HepG2 (cell line): ENCODE results near the gene NLGN2. TPM values are rescaled to one million over a fixed set of nuclear protein-coding genes. Genes with fewer than 3 reads are reported as not detected.

Experiments
- FOSL2 ChIP-seq: sonication (generic); formaldehyde crosslinking; IDR thresholded peaks from 2 replicates; pipeline ENCODE4 v1.4.0; 2020; ENCODE audit warnings: missing genetic modification reagents
- GATAD2A ChIP-seq: IDR thresholded peaks from 2 replicates; pipeline ENCODE4 v1.6.1; 2016
- JDP2 ChIP-seq: sonication (generic); formaldehyde crosslinking; IDR thresholded peaks from 2 replicates; pipeline ENCODE4 v1.8.1; 2022; ENCODE audit warnings: missing genetic modification reagents, borderline replicate concordance
- KLF12 ChIP-seq: sonication (generic); formaldehyde crosslinking; IDR thresholded peaks from 2 replicates; pipeline ENCODE4 v1.4.0; 2020; ENCODE audit warnings: missing genetic modification reagents, borderline replicate concordance
- KMT2B ChIP-seq: IDR thresholded peaks from 2 replicates; pipeline ENCODE4 v1.6.1; 2016; ENCODE audit warnings: missing genetic modification reagents, missing compliant biosample characterization
- NBN ChIP-seq: fragments of 450-650 bp; conservative IDR thresholded peaks from 2 replicates; pipeline ENCODE4 v1.6.1; 2017
- NFATC3 ChIP-seq: sonication (generic); formaldehyde crosslinking; IDR thresholded peaks from 2 replicates; pipeline ENCODE4 v1.5.1; 2020; ENCODE audit warnings: mild to moderate bottlenecking, missing genetic modification reagents
- SATB2 ChIP-seq: sonication (generic); formaldehyde crosslinking; IDR thresholded peaks from 2 replicates; pipeline ENCODE4 v1.5.0; 2020; ENCODE audit warnings: missing genetic modification reagents
- SPEN ChIP-seq: sonication (generic); formaldehyde crosslinking; IDR thresholded peaks from 2 replicates; pipeline ENCODE4 v1.5.1; 2020; ENCODE audit warnings: low read depth, mild to moderate bottlenecking, missing genetic modification reagents
- ZEB1 ChIP-seq: IDR thresholded peaks from 2 replicates; pipeline ENCODE4 v1.6.1; 2012; ENCODE audit warnings: mild to moderate bottlenecking, low read depth, inconsistent platforms; ENCODE audit not compliant: insufficient replicate concordance
- ZMYM4 ChIP-seq: sonication (generic); formaldehyde crosslinking; IDR thresholded peaks from 2 replicates; pipeline ENCODE4 v1.8.1; 2023; ENCODE audit warnings: mild to moderate bottlenecking, missing genetic modification reagents
- ZNF17 ChIP-seq: sonication (generic); formaldehyde crosslinking; IDR thresholded peaks from 2 replicates; pipeline ENCODE4 v1.5.0; 2020; ENCODE audit warnings: mild to moderate bottlenecking, missing genetic modification reagents
- ZNF205 ChIP-seq: IDR thresholded peaks from 2 replicates; pipeline ENCODE4 v1.6.1; 2018; ENCODE audit warnings: missing biosample characterization, missing genetic modification reagents
- ZNF256 ChIP-seq: sonication (generic); formaldehyde crosslinking; conservative IDR thresholded peaks from 2 replicates; pipeline ENCODE4 v1.4.0; 2020; ENCODE audit warnings: missing genetic modification reagents
- ZNF781 ChIP-seq: sonication (generic); formaldehyde crosslinking; IDR thresholded peaks from 2 replicates; pipeline ENCODE4 v1.5.1; 2020; ENCODE audit warnings: borderline replicate concordance, mild to moderate bottlenecking, missing genetic modification reagents; ENCODE audit errors: not compliant biosample characterization
- ZNF841 ChIP-seq: sonication (generic); formaldehyde crosslinking; IDR thresholded peaks from 2 replicates; pipeline ENCODE4 v1.8.1; 2023; ENCODE audit warnings: missing genetic modification reagents, borderline replicate concordance
- ZSCAN22 ChIP-seq: sonication (generic); formaldehyde crosslinking; IDR thresholded peaks from 2 replicates; pipeline ENCODE4 v1.4.0; 2020; ENCODE audit warnings: mild to moderate bottlenecking, missing genetic modification reagents
- polyA plus RNA-seq, 8 experiments: library from polyadenylated mRNA; depleted of rRNA in 3 of 8; stranded (reverse) in 7 of 8; unstranded in 1 of 8; fragments of >200 nt; fragmentation: Illumina TruSeq in 4 of 8; extraction: Trizol in 4 of 8; gene quantifications; 2 replicates each; pipeline versions ENCODE4 v1.2.1 to v1.2.3, GENCODE V29; 2011 to 2016; ENCODE audit warnings: low read depth in 4 of 8, missing spikeins in 1 of 8, mixed read lengths in 1 of 8; ENCODE audit not compliant: insufficient read depth in 1 of 8
- total RNA-seq, 5 experiments: library from RNA; depleted of rRNA; stranded (reverse); fragments of >200 nt; fragmentation: Illumina TruSeq; extraction: Trizol; gene quantifications; 2 replicates each; pipeline ENCODE4 v1.2.3, GENCODE V29; 2016; ENCODE audit warnings: low read depth in 1 of 5
- TF ChIP-seq, protein P1 (sequence below), 2 experiments: sonication (generic) in 1 of 2; formaldehyde crosslinking in 1 of 2; IDR thresholded peaks; 2 replicates each; pipeline versions ENCODE4 v1.5.1 to v1.6.1; 2011 to 2020; ENCODE audit warnings: borderline replicate concordance in 1 of 2, low read depth in 1 of 2, low read length in 1 of 2, mild to moderate bottlenecking in 1 of 2, missing genetic modification reagents in 1 of 2, moderate library complexity in 1 of 2
- TF ChIP-seq, protein P2 (sequence below): sonication (generic); formaldehyde crosslinking; IDR thresholded peaks from 2 replicates; pipeline ENCODE4 v1.5.0; 2020; ENCODE audit warnings: missing genetic modification reagents
- TF ChIP-seq, protein P3 (sequence below): sonication (generic); formaldehyde crosslinking; IDR thresholded peaks from 2 replicates; pipeline ENCODE4 v1.4.0; 2020; ENCODE audit warnings: mild to moderate bottlenecking, missing genetic modification reagents
- TF ChIP-seq, protein P4 (sequence below): sonication (generic); formaldehyde crosslinking; IDR thresholded peaks from 2 replicates; pipeline ENCODE4 v1.8.0; 2022; ENCODE audit warnings: mild to moderate bottlenecking, missing genetic modification reagents, moderate library complexity
- TF ChIP-seq, protein P5 (sequence below): sonication (generic); formaldehyde crosslinking; IDR thresholded peaks from 2 replicates; pipeline ENCODE4 v1.5.0; 2020; ENCODE audit warnings: missing genetic modification reagents
- TF ChIP-seq, protein P6 (sequence below): sonication (generic); formaldehyde crosslinking; IDR thresholded peaks from 2 replicates; pipeline ENCODE4 v1.4.0; 2020; ENCODE audit warnings: missing genetic modification reagents

NLGN2 gene
- total and polyA plus RNA-seq, 2 of the 13 experiments (the other 11 are each of a cell fraction or from before 2014, with no cell fraction given): 1.9 to 11.0 TPM

DNA sequence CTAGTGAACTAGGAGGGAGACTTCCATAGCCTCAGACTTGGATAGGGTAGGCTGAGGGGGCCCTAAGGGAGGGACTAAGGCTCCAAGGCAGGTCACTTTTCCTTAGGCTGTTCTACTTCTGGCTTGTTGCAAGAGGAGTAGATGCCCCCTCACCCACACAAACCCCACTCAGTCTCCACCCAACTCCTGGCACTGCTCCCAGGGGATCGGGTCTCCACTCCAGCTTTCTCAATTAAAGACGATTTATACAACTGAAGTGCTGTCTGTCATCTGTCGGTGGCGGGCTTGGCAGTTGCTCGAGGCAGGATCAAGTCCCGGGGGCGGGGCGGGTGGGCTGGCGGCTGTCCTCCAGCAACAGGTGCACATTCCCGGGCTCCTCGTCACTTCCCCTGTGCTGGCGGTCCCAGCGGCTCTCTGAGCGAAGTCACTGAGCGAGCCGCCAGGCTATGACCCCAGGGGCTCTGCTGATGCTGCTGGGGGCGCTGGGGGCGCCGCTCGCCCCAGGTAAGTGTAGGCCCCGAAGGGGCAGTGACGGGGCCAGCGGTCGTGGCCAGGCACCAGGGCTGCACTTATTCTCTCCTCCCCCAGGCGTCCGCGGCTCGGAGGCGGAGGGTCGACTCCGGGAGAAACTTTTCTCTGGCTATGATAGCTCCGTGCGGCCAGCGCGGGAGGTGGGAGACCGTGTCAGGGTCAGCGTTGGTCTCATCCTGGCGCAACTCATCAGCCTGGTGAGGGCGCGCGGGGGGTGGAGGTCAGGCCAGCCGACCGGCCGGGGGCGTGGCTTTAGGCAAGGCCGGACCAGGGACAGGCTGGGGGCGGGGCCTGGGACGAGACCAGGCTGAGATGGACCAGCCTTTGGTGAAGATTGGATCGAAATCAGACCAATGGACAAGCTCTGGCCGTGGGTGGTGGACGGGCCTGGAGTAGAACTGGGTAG lies 37.3 kb downstream of the NLGN2 start, which contains the start of gene CHRNB1 (continued):
- TF ChIP-seq, protein P1, sequence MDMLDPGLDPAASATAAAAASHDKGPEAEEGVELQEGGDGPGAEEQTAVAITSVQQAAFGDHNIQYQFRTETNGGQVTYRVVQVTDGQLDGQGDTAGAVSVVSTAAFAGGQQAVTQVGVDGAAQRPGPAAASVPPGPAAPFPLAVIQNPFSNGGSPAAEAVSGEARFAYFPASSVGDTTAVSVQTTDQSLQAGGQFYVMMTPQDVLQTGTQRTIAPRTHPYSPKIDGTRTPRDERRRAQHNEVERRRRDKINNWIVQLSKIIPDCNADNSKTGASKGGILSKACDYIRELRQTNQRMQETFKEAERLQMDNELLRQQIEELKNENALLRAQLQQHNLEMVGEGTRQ (IDR thresholded peaks at IDR 0.05; ENCODE audit: low read depth, low read length): no peak
- TF ChIP-seq, protein P1 (CRISPR knock-in tag; IDR thresholded peaks at IDR 0.05; ENCODE audit: borderline replicate concordance): no peak
- TF ChIP-seq, protein P2, sequence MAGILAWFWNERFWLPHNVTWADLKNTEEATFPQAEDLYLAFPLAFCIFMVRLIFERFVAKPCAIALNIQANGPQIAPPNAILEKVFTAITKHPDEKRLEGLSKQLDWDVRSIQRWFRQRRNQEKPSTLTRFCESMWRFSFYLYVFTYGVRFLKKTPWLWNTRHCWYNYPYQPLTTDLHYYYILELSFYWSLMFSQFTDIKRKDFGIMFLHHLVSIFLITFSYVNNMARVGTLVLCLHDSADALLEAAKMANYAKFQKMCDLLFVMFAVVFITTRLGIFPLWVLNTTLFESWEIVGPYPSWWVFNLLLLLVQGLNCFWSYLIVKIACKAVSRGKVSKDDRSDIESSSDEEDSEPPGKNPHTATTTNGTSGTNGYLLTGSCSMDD (CRISPR knock-in tag): no peak
- TF ChIP-seq ZMYM4 (no peak), SPEN (peak; percentile 73), ZNF256 (CRISPR knock-in tag) (no peak), GATAD2A (peak; percentile 58), ZNF781 (CRISPR knock-in tag) (no peak), SATB2 (no peak), JDP2 (CRISPR knock-in tag) (no peak; the same call in 1 of the 2 replicates), ZEB1 (peak; percentile 83), NFATC3 (CRISPR knock-in tag) (no peak), KLF12 (CRISPR knock-in tag) (no peak), FOSL2 (CRISPR knock-in tag) (peak; percentile 65), KMT2B (CRISPR knock-in tag) (no peak), ZNF17 (no peak), ZNF841 (CRISPR knock-in tag) (no peak), NBN (no peak), ZNF205 (no peak), ZSCAN22 (CRISPR knock-in tag) (no peak)
- TF ChIP-seq, protein P3, sequence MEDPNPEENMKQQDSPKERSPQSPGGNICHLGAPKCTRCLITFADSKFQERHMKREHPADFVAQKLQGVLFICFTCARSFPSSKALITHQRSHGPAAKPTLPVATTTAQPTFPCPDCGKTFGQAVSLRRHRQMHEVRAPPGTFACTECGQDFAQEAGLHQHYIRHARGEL (CRISPR knock-in tag): no peak
- TF ChIP-seq, protein P4, sequence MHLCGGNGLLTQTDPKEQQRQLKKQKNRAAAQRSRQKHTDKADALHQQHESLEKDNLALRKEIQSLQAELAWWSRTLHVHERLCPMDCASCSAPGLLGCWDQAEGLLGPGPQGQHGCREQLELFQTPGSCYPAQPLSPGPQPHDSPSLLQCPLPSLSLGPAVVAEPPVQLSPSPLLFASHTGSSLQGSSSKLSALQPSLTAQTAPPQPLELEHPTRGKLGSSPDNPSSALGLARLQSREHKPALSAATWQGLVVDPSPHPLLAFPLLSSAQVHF (CRISPR knock-in tag): no peak
- TF ChIP-seq, protein P5, sequence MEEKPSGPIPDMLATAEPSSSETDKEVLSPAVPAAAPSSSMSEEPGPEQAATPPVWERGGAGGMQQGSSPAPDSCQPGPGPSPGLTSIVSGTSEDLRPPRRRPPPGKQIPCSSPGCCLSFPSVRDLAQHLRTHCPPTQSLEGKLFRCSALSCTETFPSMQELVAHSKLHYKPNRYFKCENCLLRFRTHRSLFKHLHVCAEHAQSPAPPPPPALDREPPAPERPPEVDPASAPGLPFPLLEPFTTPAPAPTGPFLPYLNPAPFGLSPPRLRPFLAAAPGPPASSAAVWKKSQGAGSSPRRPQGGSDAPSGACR (CRISPR knock-in tag): peak; percentile 13; the same call in 1 of the 2 replicates
- TF ChIP-seq, protein P6, sequence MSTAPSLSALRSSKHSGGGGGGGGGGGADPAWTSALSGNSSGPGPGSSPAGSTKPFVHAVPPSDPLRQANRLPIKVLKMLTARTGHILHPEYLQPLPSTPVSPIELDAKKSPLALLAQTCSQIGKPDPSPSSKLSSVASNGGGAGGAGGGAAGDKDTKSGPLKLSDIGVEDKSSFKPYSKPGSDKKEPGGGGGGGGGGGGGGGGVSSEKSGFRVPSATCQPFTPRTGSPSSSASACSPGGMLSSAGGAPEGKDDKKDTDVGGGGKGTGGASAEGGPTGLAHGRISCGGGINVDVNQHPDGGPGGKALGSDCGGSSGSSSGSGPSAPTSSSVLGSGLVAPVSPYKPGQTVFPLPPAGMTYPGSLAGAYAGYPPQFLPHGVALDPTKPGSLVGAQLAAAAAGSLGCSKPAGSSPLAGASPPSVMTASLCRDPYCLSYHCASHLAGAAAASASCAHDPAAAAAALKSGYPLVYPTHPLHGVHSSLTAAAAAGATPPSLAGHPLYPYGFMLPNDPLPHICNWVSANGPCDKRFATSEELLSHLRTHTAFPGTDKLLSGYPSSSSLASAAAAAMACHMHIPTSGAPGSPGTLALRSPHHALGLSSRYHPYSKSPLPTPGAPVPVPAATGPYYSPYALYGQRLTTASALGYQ: no peak
